Endodermal cell (in vitro differentiated cells): ENCODE measurements around the gene PLA2G4A. TPM values are rescaled to one million over a fixed set of nuclear protein-coding genes. Genes with fewer than 3 reads are reported as not detected.

ENCODE experiments used
- DNase-seq: peaks from one replicate; pipeline ENCODE4 v3.0.0-alpha.2; 2017
- H3K27ac ChIP-seq: 2 replicates; pipeline ENCODE4 v1.5.1; 2013; ENCODE audit warnings: mild to moderate bottlenecking, low read depth, low read length, moderate library complexity
- H3K27me3 ChIP-seq: 2 replicates; pipeline ENCODE4 v1.6.1; 2013; ENCODE audit warnings: mild to moderate bottlenecking, low read length, moderate library complexity; ENCODE audit not compliant: insufficient read depth, control insufficient read depth, poor library complexity, severe bottlenecking
- H3K36me3 ChIP-seq: 2 replicates; pipeline ENCODE4 v1.7.0; 2013; ENCODE audit warnings: mild to moderate bottlenecking, low read length, moderate library complexity; ENCODE audit not compliant: control insufficient read depth, insufficient read depth
- H3K4me1 ChIP-seq: one replicate; pipeline ENCODE4 v1.7.0; 2013; ENCODE audit warnings: low read length; ENCODE audit not compliant: control insufficient read depth, insufficient read depth
- H3K4me3 ChIP-seq: 2 replicates; pipeline ENCODE4 v1.5.1; 2013; ENCODE audit warnings: mild to moderate bottlenecking, low read length, moderate library complexity
- H3K9ac ChIP-seq: 2 replicates; pipeline ENCODE4 v1.6.1; 2013; ENCODE audit warnings: mild to moderate bottlenecking, low read length, moderate library complexity; ENCODE audit not compliant: poor library complexity, severe bottlenecking; ENCODE audit errors: extremely low read depth
- H3K9me3 ChIP-seq: 2 replicates; pipeline ENCODE4 v1.6.1; 2013; ENCODE audit warnings: mild to moderate bottlenecking, low read length, moderate library complexity; ENCODE audit not compliant: control insufficient read depth
- H3K27ac Mint-ChIP-seq: 2 replicates; pipeline ENCODE4 v1.8.0; 2020; ENCODE audit warnings: mixed read lengths
- H3K27me3 Mint-ChIP-seq: 2 replicates; pipeline ENCODE4 v1.8.0; 2021; ENCODE audit warnings: mild to moderate bottlenecking, mixed read lengths; ENCODE audit not compliant: insufficient read depth
- H3K36me3 Mint-ChIP-seq: 2 replicates; pipeline ENCODE4 v1.8.0; 2020; ENCODE audit warnings: low read depth, mixed read lengths
- H3K4me1 Mint-ChIP-seq: 2 replicates; pipeline ENCODE4 v1.8.0; 2020; ENCODE audit warnings: mixed read lengths
- H3K4me3 Mint-ChIP-seq: 2 replicates; pipeline ENCODE4 v1.8.0; 2020; ENCODE audit warnings: mild to moderate bottlenecking, moderate library complexity, mixed read lengths
- H3K9me3 Mint-ChIP-seq: 2 replicates; pipeline ENCODE4 v1.8.0; 2020; ENCODE audit warnings: mild to moderate bottlenecking, mixed read lengths
- WGBS, 2 experiments: methylation state at CpG; one replicate each; pipeline versions ENCODE4 v1.1.5 to v1.1.7; 2013; ENCODE audit warnings: missing lambda C conversion rate in 2 of 2, mixed read lengths in 1 of 2; ENCODE audit not compliant: insufficient coverage in 1 of 2, insufficient read length in 1 of 2; 5-methylcytosine and 5-hydroxymethylcytosine counted together
- total RNA-seq, 2 donors: library from RNA; stranded (reverse); fragmentation: NEBNext Ultra II Directional in 1 of 2; extraction: Animal tissue kit (Norgen Biotek cat#: 25700) in 1 of 2; gene quantifications; 2 replicates in 1 of 2; 3 replicates in 1 of 2; pipeline ENCODE4 v1.2.1, GENCODE V29; 2021
- TF ChIP-seq, protein P1 (sequence below): fragments of 200-600 bp; sonication (generic); conservative IDR thresholded peaks from 2 replicates; pipeline ENCODE4 v1.5.0; 2021; ENCODE audit warnings: antibody characterized with exemption, mild to moderate bottlenecking

PLA2G4A gene
- total RNA-seq, 2 donors from 2014 or later, result 0.35 to 1.2 TPM

DNA sequence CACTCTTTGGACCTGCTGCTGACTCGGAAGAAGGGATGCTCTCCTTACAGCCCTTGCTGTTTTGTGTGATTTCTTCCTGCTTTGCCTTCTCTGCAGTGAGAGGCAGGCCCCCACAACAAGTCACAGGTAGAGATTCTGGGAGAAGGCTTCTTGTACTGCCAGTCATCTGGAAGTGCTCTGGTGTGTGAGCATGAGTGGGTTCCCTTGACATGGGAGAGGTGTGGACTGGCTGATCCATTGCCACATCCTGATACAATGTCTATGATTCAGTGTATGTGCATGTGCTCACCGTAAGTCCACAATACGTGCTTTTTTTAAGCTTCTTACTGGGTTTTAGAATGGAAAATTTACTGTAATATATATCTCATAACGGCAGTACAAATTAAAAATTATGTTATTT, 46.0 kb upstream of the PLA2G4A start:
- no peaks in the 10 kb centered on the region for H3K27me3 ChIP-seq
- DNase-seq, result no peak
- TF ChIP-seq, protein P1, sequence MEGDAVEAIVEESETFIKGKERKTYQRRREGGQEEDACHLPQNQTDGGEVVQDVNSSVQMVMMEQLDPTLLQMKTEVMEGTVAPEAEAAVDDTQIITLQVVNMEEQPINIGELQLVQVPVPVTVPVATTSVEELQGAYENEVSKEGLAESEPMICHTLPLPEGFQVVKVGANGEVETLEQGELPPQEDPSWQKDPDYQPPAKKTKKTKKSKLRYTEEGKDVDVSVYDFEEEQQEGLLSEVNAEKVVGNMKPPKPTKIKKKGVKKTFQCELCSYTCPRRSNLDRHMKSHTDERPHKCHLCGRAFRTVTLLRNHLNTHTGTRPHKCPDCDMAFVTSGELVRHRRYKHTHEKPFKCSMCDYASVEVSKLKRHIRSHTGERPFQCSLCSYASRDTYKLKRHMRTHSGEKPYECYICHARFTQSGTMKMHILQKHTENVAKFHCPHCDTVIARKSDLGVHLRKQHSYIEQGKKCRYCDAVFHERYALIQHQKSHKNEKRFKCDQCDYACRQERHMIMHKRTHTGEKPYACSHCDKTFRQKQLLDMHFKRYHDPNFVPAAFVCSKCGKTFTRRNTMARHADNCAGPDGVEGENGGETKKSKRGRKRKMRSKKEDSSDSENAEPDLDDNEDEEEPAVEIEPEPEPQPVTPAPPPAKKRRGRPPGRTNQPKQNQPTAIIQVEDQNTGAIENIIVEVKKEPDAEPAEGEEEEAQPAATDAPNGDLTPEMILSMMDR, result no peak
- no peak overlapping the region for H3K27ac ChIP-seq
- Mint-ChIP-seq H3K27me3 (no peaks in the 10 kb centered on the region), H3K9me3 (no peaks in the 10 kb centered on the region), H3K36me3 (no peaks in the 10 kb centered on the region), H3K4me3 (no peak overlapping the region), H3K27ac (no peak overlapping the region), H3K4me1 (no peaks in the 10 kb centered on the region)
- 83 to 94% methylated on average over 1 to 3 of the region's 4 CpGs for WGBS, 2 experiments
- H3K9ac ChIP-seq, result no peak overlapping the region
- H3K36me3 ChIP-seq, result no peaks in the 10 kb centered on the region
- no peaks in the 10 kb centered on the region for H3K9me3 ChIP-seq
- no peak overlapping the region for H3K4me3 ChIP-seq
- no peaks in the 10 kb centered on the region for H3K4me1 ChIP-seq

- no peaks in the 10 kb centered on the region for H3K27me3 ChIP-seq
- H3K9me3 ChIP-seq, result no peaks in the 10 kb centered on the region
- Mint-ChIP-seq H3K27me3 (no peaks in the 10 kb centered on the region), H3K4me3 (no peak overlapping the region), H3K36me3 (no peaks in the 10 kb centered on the region), H3K9me3 (no peaks in the 10 kb centered on the region), H3K4me1 (no peaks in the 10 kb centered on the region), H3K27ac (no peak overlapping the region)
- TF ChIP-seq, protein P1, result no peak
- H3K4me1 ChIP-seq, result no peaks in the 10 kb centered on the region
- H3K27ac ChIP-seq, result no peak overlapping the region
- H3K9ac ChIP-seq, result no peak overlapping the region
- H3K36me3 ChIP-seq, result no peaks in the 10 kb centered on the region
- DNase-seq, result no peak
- no peak overlapping the region for H3K4me3 ChIP-seq
- WGBS, 2 experiments, result 87 to 89% methylated on average over 3 of the region's 3 CpGs
These were observed 45.6 kb upstream of the PLA2G4A start for GRCh38 chr1:186783193-186783592.

- no peaks in the 10 kb centered on the region for H3K36me3 ChIP-seq
- H3K27me3 Mint-ChIP-seq, result no peaks in the 10 kb centered on the region
- H3K4me1 ChIP-seq, result no peaks in the 10 kb centered on the region
- no peak overlapping the region for H3K4me3 Mint-ChIP-seq
- H3K9me3 ChIP-seq, result no peaks in the 10 kb centered on the region
- no peak overlapping the region for H3K27ac Mint-ChIP-seq
- no peaks in the 10 kb centered on the region for H3K9me3 Mint-ChIP-seq
- H3K9ac ChIP-seq, result no peak overlapping the region
- no peaks in the 10 kb centered on the region for H3K27me3 ChIP-seq
- no peak for DNase-seq
- H3K4me1 Mint-ChIP-seq, result no peaks in the 10 kb centered on the region
- WGBS, 2 experiments, result 82% methylated on average over 2 of the region's 2 CpGs; no CpG with 5 or more reads in 1 of the 2 experiments
- TF ChIP-seq, protein P1, result no peak
- no peak overlapping the region for H3K4me3 ChIP-seq
- no peaks in the 10 kb centered on the region for H3K36me3 Mint-ChIP-seq
- H3K27ac ChIP-seq, result no peak overlapping the region
These were observed 43.2 kb upstream of the PLA2G4A start for GRCh38 chr1:186785503-186785902.
